HL-60 (cell line): ENCODE measurements around the gene OS9.

Experiments used
- CTCF ChIP-seq: IDR thresholded peaks from one replicate; pipeline ENCODE4 v1.5.1; 2011; ENCODE audit warnings: low read length, control low read depth, inconsistent platforms; ENCODE audit not compliant: insufficient read depth
- POLR2AphosphoS5 ChIP-seq: IDR thresholded peaks from 2 replicates; pipeline ENCODE4 v1.6.1; 2012; ENCODE audit warnings: low read depth
- TF ChIP-seq, protein P1 (sequence below): IDR thresholded peaks from 2 replicates; pipeline ENCODE4 v1.6.1; 2012; ENCODE audit warnings: low read depth; ENCODE audit not compliant: insufficient replicate concordance

DNA sequence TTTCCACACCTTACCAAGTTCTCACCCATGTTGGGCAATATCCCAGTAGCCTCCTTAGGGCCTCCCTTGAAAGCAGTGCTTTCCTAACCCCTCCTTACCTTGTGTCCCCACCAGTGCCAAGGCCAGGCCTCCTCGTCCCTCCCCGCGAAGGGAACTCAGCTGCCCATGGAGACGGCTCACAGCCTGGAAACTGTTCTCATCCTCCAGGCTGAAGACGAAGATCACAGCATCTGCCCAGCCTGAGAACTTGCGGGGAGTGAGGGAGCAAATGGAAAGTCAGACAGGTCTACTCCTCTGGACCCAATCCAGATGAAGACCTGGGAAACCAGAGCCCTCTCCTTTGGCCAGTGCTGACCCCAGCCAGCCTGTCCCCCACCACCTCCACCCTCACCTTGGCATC is 40.0 kb downstream of the OS9 start:
- no peak for TF ChIP-seq POLR2AphosphoS5
- TF ChIP-seq CTCF, result no peak
- TF ChIP-seq, protein P1, sequence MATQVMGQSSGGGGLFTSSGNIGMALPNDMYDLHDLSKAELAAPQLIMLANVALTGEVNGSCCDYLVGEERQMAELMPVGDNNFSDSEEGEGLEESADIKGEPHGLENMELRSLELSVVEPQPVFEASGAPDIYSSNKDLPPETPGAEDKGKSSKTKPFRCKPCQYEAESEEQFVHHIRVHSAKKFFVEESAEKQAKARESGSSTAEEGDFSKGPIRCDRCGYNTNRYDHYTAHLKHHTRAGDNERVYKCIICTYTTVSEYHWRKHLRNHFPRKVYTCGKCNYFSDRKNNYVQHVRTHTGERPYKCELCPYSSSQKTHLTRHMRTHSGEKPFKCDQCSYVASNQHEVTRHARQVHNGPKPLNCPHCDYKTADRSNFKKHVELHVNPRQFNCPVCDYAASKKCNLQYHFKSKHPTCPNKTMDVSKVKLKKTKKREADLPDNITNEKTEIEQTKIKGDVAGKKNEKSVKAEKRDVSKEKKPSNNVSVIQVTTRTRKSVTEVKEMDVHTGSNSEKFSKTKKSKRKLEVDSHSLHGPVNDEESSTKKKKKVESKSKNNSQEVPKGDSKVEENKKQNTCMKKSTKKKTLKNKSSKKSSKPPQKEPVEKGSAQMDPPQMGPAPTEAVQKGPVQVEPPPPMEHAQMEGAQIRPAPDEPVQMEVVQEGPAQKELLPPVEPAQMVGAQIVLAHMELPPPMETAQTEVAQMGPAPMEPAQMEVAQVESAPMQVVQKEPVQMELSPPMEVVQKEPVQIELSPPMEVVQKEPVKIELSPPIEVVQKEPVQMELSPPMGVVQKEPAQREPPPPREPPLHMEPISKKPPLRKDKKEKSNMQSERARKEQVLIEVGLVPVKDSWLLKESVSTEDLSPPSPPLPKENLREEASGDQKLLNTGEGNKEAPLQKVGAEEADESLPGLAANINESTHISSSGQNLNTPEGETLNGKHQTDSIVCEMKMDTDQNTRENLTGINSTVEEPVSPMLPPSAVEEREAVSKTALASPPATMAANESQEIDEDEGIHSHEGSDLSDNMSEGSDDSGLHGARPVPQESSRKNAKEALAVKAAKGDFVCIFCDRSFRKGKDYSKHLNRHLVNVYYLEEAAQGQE, result no peak
